ENCODE measurements around the gene TTN.

The TTN gene

GRCh38 chr2:178807227-178808008 lies at the start of gene TTN:
TSS of gene TTN (minus strand) at chr2:178807423. CDS start at chr2:178804642, 2,781 bp downstream.
- FAIRE-seq = no peak

GRCh38 chr2:178855151-178855550 lies 47.9 kb upstream of the TTN start:
- no peak for FAIRE-seq

GRCh38 chr2:178848335-178848734 lies 41.1 kb upstream of the TTN start:
- no peak for FAIRE-seq

GRCh38 chr2:178846458-178846802 lies 39.2 kb upstream of the TTN start:
- no peak for FAIRE-seq

GRCh38 chr2:178845566-178846457 lies 38.6 kb upstream of the TTN start:
- FAIRE-seq = no peak

- FAIRE-seq = no peak
Observed at GRCh38 chr2:178844701-178845100, 37.5 kb upstream of the TTN start.

- no peak for FAIRE-seq
Observed at GRCh38 chr2:178844269-178844668, 37.0 kb upstream of the TTN start.

- no peak for FAIRE-seq
Observed at GRCh38 chr2:178843697-178844096, 36.5 kb upstream of the TTN start.

- no peak for FAIRE-seq
Observed at GRCh38 chr2:178836807-178837206, 29.6 kb upstream of the TTN start.

GRCh38 chr2:178834086-178834485 lies 26.9 kb upstream of the TTN start:
- FAIRE-seq = no peak

GRCh38 chr2:178833382-178833781 lies 26.2 kb upstream of the TTN start:
- FAIRE-seq = no peak

- no peak for FAIRE-seq
Observed at GRCh38 chr2:178830451-178830850, 23.2 kb upstream of the TTN start.

GRCh38 chr2:178829981-178830380 lies 22.8 kb upstream of the TTN start:
- no peak for FAIRE-seq

GRCh38 chr2:178829299-178829960 lies 22.2 kb upstream of the TTN start:
- no peak for FAIRE-seq

- no peak for FAIRE-seq
Observed at GRCh38 chr2:178828486-178828881, 21.3 kb upstream of the TTN start.

GRCh38 chr2:178827739-178828485 lies 20.7 kb upstream of the TTN start:
- FAIRE-seq = no peak

- no peak for FAIRE-seq
Observed at GRCh38 chr2:178827111-178827510, 19.9 kb upstream of the TTN start.

- no peak for FAIRE-seq
Observed at GRCh38 chr2:178825183-178825582, 18.0 kb upstream of the TTN start.

GRCh38 chr2:178824181-178824580 lies 17.0 kb upstream of the TTN start:
- FAIRE-seq = no peak

- no peak for FAIRE-seq
Observed at GRCh38 chr2:178819992-178820391, 12.8 kb upstream of the TTN start.

- no peak for FAIRE-seq
Observed at GRCh38 chr2:178819147-178819875, 12.1 kb upstream of the TTN start.

- no peak for FAIRE-seq
Observed at GRCh38 chr2:178811901-178812300, 4.7 kb upstream of the TTN start.
